ENCODE data around the gene KLHL6. TPM values are rescaled to one million over a fixed set of nuclear protein-coding genes. Genes with fewer than 3 reads are reported as not detected.

The KLHL6 gene
- total RNA-seq, 1 experiment from 2014 or later, result not detected

DNA sequence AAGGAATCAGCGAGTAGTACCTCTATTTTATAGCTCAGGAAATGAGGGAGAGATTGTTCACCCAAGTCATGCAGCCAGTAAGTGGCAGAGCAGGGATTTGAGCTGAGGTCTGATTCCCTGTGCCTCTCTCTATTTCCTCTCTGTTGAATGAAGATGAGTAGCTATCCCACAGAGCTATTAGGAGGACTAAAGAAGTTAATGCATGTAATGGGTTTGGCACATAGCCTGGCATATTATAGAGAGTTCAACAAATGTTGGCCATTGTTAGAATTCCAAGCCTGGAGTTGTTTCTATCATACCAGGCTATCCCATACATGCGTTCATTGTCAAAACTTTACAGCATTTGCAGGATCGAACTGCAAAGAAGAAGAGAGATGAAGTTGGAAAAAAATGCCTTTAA lies 21.8 kb upstream of the KLHL6 start:
- no peaks in the 10 kb centered on the region for H3K9me3 ChIP-seq (ENCODE audit: control insufficient read depth, low read depth, low read length)
- no peaks in the 10 kb centered on the region for H3K27me3 ChIP-seq (ENCODE audit: insufficient read depth, low read length)
- no peaks in the 10 kb centered on the region for H3K36me3 Mint-ChIP-seq (ENCODE audit: insufficient read depth in 1 of 3, low read depth in 3 of 3)
- H3K79me1 ChIP-seq (ENCODE audit: insufficient read depth, low read depth, low read length, poor library complexity, severe bottlenecking), result no peaks in the 10 kb centered on the region
- H3K23me2 ChIP-seq (ENCODE audit: insufficient read length, low read depth, low read length, poor library complexity, severe bottlenecking), result no peaks in the 10 kb centered on the region
- H3K4me2 ChIP-seq (ENCODE audit: insufficient read depth, insufficient read length, low read length), result no peak overlapping the region
- no peak overlapping the region for H3K18ac ChIP-seq (ENCODE audit: insufficient read length, low read depth, low read length)
- H2BK20ac ChIP-seq (ENCODE audit: low read depth, low read length, poor library complexity, severe bottlenecking), result no peak overlapping the region
- peaks cover 4% of the 10 kb centered on the region; the same call in 1 of the 2 replicates for H3K27me3 Mint-ChIP-seq (ENCODE audit: low read depth)
- H4K5ac ChIP-seq (ENCODE audit: insufficient read length, low read depth, low read length), result no peak overlapping the region
- no peak overlapping the region for H3K4ac ChIP-seq (ENCODE audit: low read depth, low read length)
- no peaks in the 10 kb centered on the region for H3K79me2 ChIP-seq (ENCODE audit: insufficient read depth, low read length)
- H2BK15ac ChIP-seq (ENCODE audit: low read depth, low read length), result no peak overlapping the region
- no peak overlapping the region for H3T11ph ChIP-seq (ENCODE audit: low read length)
- no peak overlapping the region for H2AK5ac ChIP-seq (ENCODE audit: insufficient read length, low read length)
- no peak overlapping the region for H3K14ac ChIP-seq (ENCODE audit: insufficient read depth, low read length)
- H3K4me3 Mint-ChIP-seq, result no peak overlapping the region
- no peaks in the 10 kb centered on the region for H4K20me1 ChIP-seq (ENCODE audit: control insufficient read depth, insufficient read depth, insufficient read length)
- H4K91ac ChIP-seq (ENCODE audit: insufficient read length, low read depth, low read length), result no peak overlapping the region
- no peak overlapping the region for H3K27ac ChIP-seq (ENCODE audit: insufficient read length, low read depth, low read length)
- no peak overlapping the region for H3K9ac ChIP-seq (ENCODE audit: extremely low read depth, insufficient read length, low read length)
- DNase-seq, result no peak
- H3K56ac ChIP-seq (ENCODE audit: insufficient read length, low read depth, low read length), result no peak overlapping the region
- no peaks in the 10 kb centered on the region for H3K9me3 Mint-ChIP-seq
- H2BK12ac ChIP-seq (ENCODE audit: insufficient read length, low read depth, low read length), result no peak overlapping the region
- H3K23ac ChIP-seq (ENCODE audit: insufficient read length, low read depth, low read length), result no peak overlapping the region
- no peak overlapping the region for H2BK5ac ChIP-seq (ENCODE audit: insufficient read length, low read length)
- H4K8ac ChIP-seq (replicated peaks; ENCODE audit: insufficient read length, low read depth, low read length), result no peak overlapping the region
- H2BK120ac ChIP-seq (ENCODE audit: low read depth, low read length, poor library complexity, severe bottlenecking), result no peak overlapping the region
- H3K27ac Mint-ChIP-seq, result no peak overlapping the region
- no peak for TF ChIP-seq CTCF (conservative IDR thresholded peaks at IDR 0.05)
- peaks cover 11 to 20% of the 10 kb centered on the region in 2 experiments for H3K4me1 Mint-ChIP-seq
- no peak overlapping the region for H2AFZ ChIP-seq (ENCODE audit: low read length)
- no CpG with 5 or more reads among the region's 3 CpGs for WGBS (ENCODE audit: extremely low coverage, insufficient read length, low lambda C conversion rate)
- no peaks in the 10 kb centered on the region for H3K4me1 ChIP-seq (ENCODE audit: insufficient read depth, low read length)

Data from H9 (cell line).